ENCODE data around the gene PLD5.

DNA sequence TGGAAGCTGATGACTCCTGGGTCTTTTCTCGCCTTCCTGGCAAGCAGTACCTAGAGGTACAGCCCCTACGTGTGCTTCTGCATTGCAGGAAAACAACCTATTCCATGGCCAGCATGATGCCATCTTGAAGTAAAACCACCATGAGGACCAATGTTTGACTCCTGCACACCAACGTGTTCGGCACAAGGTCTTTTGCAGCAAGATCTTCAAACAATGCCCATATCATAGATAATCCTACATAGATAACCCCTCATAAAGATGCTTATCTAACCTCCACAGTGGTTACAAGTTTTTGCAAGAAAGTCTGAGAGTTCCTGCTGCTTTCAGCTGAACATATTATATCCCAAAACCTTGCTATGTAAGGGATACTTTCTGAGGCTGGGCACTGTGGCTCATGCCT is 384.5 kb downstream of the PLD5 start:
- TF ChIP-seq PAXIP1 (CRISPR knock-in tag; conservative IDR thresholded peaks at IDR 0.05): no peak
- TF ChIP-seq MBD4 (IDR thresholded peaks at IDR 0.05; ENCODE audit: borderline replicate concordance, low read length): no peak
- no peak for TF ChIP-seq CHD4 (IDR thresholded peaks at IDR 0.05; ENCODE audit: borderline replicate concordance, low read length)
- no peak for TF ChIP-seq ZNF431 (CRISPR knock-in tag; IDR thresholded peaks at IDR 0.05; ENCODE audit: borderline replicate concordance, low read depth)
- TF ChIP-seq, protein P1, sequence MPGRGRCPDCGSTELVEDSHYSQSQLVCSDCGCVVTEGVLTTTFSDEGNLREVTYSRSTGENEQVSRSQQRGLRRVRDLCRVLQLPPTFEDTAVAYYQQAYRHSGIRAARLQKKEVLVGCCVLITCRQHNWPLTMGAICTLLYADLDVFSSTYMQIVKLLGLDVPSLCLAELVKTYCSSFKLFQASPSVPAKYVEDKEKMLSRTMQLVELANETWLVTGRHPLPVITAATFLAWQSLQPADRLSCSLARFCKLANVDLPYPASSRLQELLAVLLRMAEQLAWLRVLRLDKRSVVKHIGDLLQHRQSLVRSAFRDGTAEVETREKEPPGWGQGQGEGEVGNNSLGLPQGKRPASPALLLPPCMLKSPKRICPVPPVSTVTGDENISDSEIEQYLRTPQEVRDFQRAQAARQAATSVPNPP (CRISPR knock-in tag; IDR thresholded peaks at IDR 0.05): no peak
- TF ChIP-seq ZFX (CRISPR knock-in tag; IDR thresholded peaks at IDR 0.05; ENCODE audit: low read depth): no peak
- TF ChIP-seq MAZ (IDR thresholded peaks at IDR 0.05; ENCODE audit: borderline replicate concordance, low read depth, low read length): no peak
- TF ChIP-seq MAZ (CRISPR knock-in tag; IDR thresholded peaks at IDR 0.05; ENCODE audit: low read depth): no peak
- TF ChIP-seq NONO (IDR thresholded peaks at IDR 0.05): no peak
- TF ChIP-seq NONO (CRISPR knock-in tag; conservative IDR thresholded peaks at IDR 0.05): no peak
- no peak for TF ChIP-seq CTCF (CRISPR knock-in tag; IDR thresholded peaks at IDR 0.05)
- no peak for TF ChIP-seq ARNT (IDR thresholded peaks at IDR 0.05)
- no peak for TF ChIP-seq HDAC2 (CRISPR knock-in tag; IDR thresholded peaks at IDR 0.05)
- TF ChIP-seq PREB (CRISPR knock-in tag; IDR thresholded peaks at IDR 0.05): no peak
- TF ChIP-seq ZNF691 (CRISPR knock-in tag; IDR thresholded peaks at IDR 0.05; ENCODE audit: borderline replicate concordance, low read depth): no peak
